Cardiac fibroblast (primary cell): Measurements from ENCODE around the gene PCDHGA5.

Experiments used
- DNase-seq, 2 donors: peaks; one replicate each; pipeline versions ENCODE4 v3.0.0 to v3.0.0-alpha.2; 2010; ENCODE audit warnings: low read depth in 2 of 2
- H3K4me3 ChIP-seq, 2 donors: replicated peaks in 1 of 2; 1 replicate in 1 of 2; 2 replicates in 1 of 2; pipeline ENCODE4 v1.5.1; 2011; ENCODE audit warnings: low read depth in 2 of 2, low read length in 2 of 2, mild to moderate bottlenecking in 2 of 2, moderate library complexity in 1 of 2
- CTCF ChIP-seq: IDR thresholded peaks from one replicate; pipeline ENCODE4 v1.5.1; 2011; ENCODE audit warnings: low read depth, mild to moderate bottlenecking, low read length, inconsistent platforms

PCDHGA5 gene

GRCh38 chr5:141399555-141400258 is 35.7 kb downstream of the PCDHGA5 start:
- no peak overlapping the region for H3K4me3 ChIP-seq
- no peak for DNase-seq
- no peak for TF ChIP-seq CTCF

DNA sequence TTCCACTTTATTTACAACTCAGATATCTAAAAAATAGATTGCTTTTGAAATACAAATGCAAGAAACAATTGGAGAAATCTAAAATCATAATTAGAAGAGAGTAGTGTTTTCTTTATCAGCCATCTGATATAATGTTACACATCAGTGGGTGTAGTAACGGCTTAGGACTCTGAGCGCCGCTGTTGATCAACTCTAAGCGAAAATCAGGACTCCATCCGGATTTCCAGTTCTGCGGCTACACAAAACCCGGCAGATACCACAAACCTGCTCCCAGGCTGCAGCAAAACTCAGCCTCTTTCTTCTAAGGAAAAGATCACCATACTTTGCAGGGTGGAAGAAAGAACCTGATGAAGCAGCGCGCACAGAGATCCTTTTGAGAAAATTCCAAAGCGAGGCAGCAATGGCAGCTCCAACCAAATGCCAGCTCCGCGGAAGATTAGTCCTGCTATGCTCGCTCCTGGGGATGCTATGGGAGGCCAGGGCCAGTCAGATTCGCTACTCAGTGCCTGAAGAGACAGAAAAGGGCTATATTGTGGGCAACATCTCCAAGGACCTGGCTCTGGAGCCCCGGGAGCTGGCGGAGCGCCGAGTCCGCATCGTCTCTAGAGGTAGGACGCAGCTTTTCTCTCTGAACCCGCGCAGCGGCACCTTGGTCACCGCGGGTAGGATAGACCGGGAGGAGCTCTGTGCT is 38.7 kb downstream of the PCDHGA5 start, which contains the start of gene PCDHGA9:
Gene PCDHGA9 (plus strand): TSS at position 226 of the 691 bp plus-strand sequence. CDS start 175 bp downstream, at position 401.
- TF ChIP-seq CTCF, result peak; percentile 53
- H3K4me3 ChIP-seq, result peak within 1 kb of the TSS; percentile 12 to 42
- DNase-seq, result peak; percentile 41 to 63

GRCh38 chr5:141403387-141403786 is 39.4 kb downstream of the PCDHGA5 start:
- no peak overlapping the region for H3K4me3 ChIP-seq
- DNase-seq, result no peak
- no peak for TF ChIP-seq CTCF

- peak; percentile 56 to 65 for DNase-seq
- peak within 1 kb of the TSS; percentile 8 to 44 for H3K4me3 ChIP-seq
- peak; percentile 65 for TF ChIP-seq CTCF
Observed at GRCh38 chr5:141407790-141408505, 44.0 kb downstream of the PCDHGA5 start, which contains the start of gene PCDHGB6. PCDHGB6 (plus strand) TSS chr5:141408021; CDS start chr5:141408203, 182 bp downstream.

GRCh38 chr5:141409598-141410306 is 45.8 kb downstream of the PCDHGA5 start:
- DNase-seq, result no peak
- no peak overlapping the region for H3K4me3 ChIP-seq
- no peak for TF ChIP-seq CTCF

- no peak for DNase-seq
- H3K4me3 ChIP-seq, result no peak overlapping the region
- TF ChIP-seq CTCF, result no peak
Observed at GRCh38 chr5:141411575-141411974, 47.6 kb downstream of the PCDHGA5 start.
